HepG2 (cell line): Measurements from ENCODE around the gene ENO2. TPM values are rescaled to one million over a fixed set of nuclear protein-coding genes. Genes with fewer than 3 reads are reported as not detected.
A peak's percentile ranks its signal among the peaks of the same experiment; 100 is the strongest.

Experiments
- AFF4 ChIP-seq: sonication (generic); formaldehyde crosslinking; IDR thresholded peaks from 2 replicates; pipeline ENCODE4 v1.4.0; 2020; ENCODE audit warnings: missing genetic modification reagents
- DNMT3B ChIP-seq: conservative IDR thresholded peaks from 2 replicates; pipeline ENCODE4 v1.6.1; 2016; ENCODE audit warnings: missing biosample characterization, control low read depth
- HMGXB3 ChIP-seq: sonication (generic); formaldehyde crosslinking; IDR thresholded peaks from 2 replicates; pipeline ENCODE4 v1.4.0; 2020; ENCODE audit warnings: missing genetic modification reagents, borderline replicate concordance
- POLR2AphosphoS2 ChIP-seq: IDR thresholded peaks from 2 replicates; pipeline ENCODE4 v1.6.1; 2011; ENCODE audit warnings: low read depth, low read length, improper control_type of control experiment
- SALL2 ChIP-seq: sonication (generic); formaldehyde crosslinking; IDR thresholded peaks from 2 replicates; pipeline ENCODE4 v1.8.1; 2023; ENCODE audit warnings: mild to moderate bottlenecking, missing genetic modification reagents, inconsistent platforms
- ZC3H13 ChIP-seq: sonication (generic); formaldehyde crosslinking; IDR thresholded peaks from 2 replicates; pipeline ENCODE4 v1.8.1; 2023; ENCODE audit warnings: mild to moderate bottlenecking, missing genetic modification reagents, moderate library complexity
- ZNF724P ChIP-seq: sonication (generic); formaldehyde crosslinking; IDR thresholded peaks from 2 replicates; pipeline ENCODE4 v1.8.0; 2022; ENCODE audit warnings: missing genetic modification reagents, borderline replicate concordance
- ZNF816 ChIP-seq: sonication (generic); formaldehyde crosslinking; IDR thresholded peaks from 2 replicates; pipeline ENCODE4 v1.8.0; 2022; ENCODE audit warnings: missing genetic modification reagents, mild to moderate bottlenecking, borderline replicate concordance
- polyA plus RNA-seq, 8 experiments: library from polyadenylated mRNA; depleted of rRNA in 3 of 8; stranded (reverse) in 7 of 8; unstranded in 1 of 8; fragments of >200 nt; fragmentation: Illumina TruSeq in 4 of 8; extraction: Trizol in 4 of 8; gene quantifications; 2 replicates each; pipeline versions ENCODE4 v1.2.1 to v1.2.3, GENCODE V29; 2011 to 2016; ENCODE audit warnings: low read depth in 4 of 8, missing spikeins in 1 of 8, mixed read lengths in 1 of 8; ENCODE audit not compliant: insufficient read depth in 1 of 8
- total RNA-seq, 5 experiments: library from RNA; depleted of rRNA; stranded (reverse); fragments of >200 nt; fragmentation: Illumina TruSeq; extraction: Trizol; gene quantifications; 2 replicates each; pipeline ENCODE4 v1.2.3, GENCODE V29; 2016; ENCODE audit warnings: low read depth in 1 of 5
- TF ChIP-seq, protein P1 (sequence below): sonication (generic); formaldehyde crosslinking; IDR thresholded peaks from 2 replicates; pipeline ENCODE4 v1.4.0; 2020; ENCODE audit warnings: missing genetic modification reagents, mild to moderate bottlenecking, borderline replicate concordance
- TF ChIP-seq, protein P2 (sequence below): IDR thresholded peaks from 2 replicates; pipeline ENCODE4 v1.6.1; 2018; ENCODE audit warnings: missing genetic modification reagents, mild to moderate bottlenecking, missing compliant biosample characterization
- TF ChIP-seq, protein P3 (sequence below): sonication (generic); formaldehyde crosslinking; IDR thresholded peaks from 2 replicates; pipeline ENCODE4 v1.4.0; 2020; ENCODE audit warnings: missing genetic modification reagents, borderline replicate concordance

The ENO2 gene
- total and polyA plus RNA-seq, 2 of the 13 experiments (the other 11 are each of a cell fraction or from before 2014, with no cell fraction given), result 19.3 to 136 TPM

- TF ChIP-seq HMGXB3 (CRISPR knock-in tag) (0 out of 2 replicates have a peak, but pooled peaks have one; percentile 16), ZNF724P (CRISPR knock-in tag) (no peak), DNMT3B (CRISPR knock-in tag) (no peak), AFF4 (CRISPR knock-in tag) (no peak), POLR2AphosphoS2 (peak; percentile 76), ZNF816 (no peak), ZC3H13 (CRISPR knock-in tag) (peak; percentile 35; the same call in 1 of the 2 replicates), SALL2 (CRISPR knock-in tag) (no peak)
- TF ChIP-seq, protein P1, sequence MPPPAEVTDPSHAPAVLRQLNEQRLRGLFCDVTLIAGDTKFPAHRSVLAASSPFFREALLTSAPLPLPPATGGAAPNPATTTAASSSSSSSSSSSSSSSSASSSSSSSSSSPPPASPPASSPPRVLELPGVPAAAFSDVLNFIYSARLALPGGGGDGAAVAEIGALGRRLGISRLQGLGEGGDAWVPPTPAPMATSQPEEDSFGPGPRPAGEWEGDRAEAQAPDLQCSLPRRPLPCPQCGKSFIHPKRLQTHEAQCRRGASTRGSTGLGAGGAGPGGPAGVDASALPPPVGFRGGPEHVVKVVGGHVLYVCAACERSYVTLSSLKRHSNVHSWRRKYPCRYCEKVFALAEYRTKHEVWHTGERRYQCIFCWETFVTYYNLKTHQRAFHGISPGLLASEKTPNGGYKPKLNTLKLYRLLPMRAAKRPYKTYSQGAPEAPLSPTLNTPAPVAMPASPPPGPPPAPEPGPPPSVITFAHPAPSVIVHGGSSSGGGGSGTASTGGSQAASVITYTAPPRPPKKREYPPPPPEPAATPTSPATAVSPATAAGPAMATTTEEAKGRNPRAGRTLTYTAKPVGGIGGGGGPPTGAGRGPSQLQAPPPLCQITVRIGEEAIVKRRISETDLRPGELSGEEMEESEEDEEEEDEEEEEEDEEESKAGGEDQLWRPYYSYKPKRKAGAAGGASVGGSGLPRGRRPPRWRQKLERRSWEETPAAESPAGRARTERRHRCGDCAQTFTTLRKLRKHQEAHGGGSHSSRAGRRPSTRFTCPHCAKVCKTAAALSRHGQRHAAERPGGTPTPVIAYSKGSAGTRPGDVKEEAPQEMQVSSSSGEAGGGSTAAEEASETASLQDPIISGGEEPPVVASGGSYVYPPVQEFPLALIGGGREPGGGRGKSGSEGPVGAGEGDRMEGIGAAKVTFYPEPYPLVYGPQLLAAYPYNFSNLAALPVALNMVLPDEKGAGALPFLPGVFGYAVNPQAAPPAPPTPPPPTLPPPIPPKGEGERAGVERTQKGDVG (CRISPR knock-in tag), result 0 out of 2 replicates have a peak, but pooled peaks have one; percentile 24
- TF ChIP-seq, protein P2, sequence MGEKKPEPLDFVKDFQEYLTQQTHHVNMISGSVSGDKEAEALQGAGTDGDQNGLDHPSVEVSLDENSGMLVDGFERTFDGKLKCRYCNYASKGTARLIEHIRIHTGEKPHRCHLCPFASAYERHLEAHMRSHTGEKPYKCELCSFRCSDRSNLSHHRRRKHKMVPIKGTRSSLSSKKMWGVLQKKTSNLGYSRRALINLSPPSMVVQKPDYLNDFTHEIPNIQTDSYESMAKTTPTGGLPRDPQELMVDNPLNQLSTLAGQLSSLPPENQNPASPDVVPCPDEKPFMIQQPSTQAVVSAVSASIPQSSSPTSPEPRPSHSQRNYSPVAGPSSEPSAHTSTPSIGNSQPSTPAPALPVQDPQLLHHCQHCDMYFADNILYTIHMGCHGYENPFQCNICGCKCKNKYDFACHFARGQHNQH (CRISPR knock-in tag), result peak; percentile 21; the same call in 1 of the 2 replicates
- TF ChIP-seq, protein P3, sequence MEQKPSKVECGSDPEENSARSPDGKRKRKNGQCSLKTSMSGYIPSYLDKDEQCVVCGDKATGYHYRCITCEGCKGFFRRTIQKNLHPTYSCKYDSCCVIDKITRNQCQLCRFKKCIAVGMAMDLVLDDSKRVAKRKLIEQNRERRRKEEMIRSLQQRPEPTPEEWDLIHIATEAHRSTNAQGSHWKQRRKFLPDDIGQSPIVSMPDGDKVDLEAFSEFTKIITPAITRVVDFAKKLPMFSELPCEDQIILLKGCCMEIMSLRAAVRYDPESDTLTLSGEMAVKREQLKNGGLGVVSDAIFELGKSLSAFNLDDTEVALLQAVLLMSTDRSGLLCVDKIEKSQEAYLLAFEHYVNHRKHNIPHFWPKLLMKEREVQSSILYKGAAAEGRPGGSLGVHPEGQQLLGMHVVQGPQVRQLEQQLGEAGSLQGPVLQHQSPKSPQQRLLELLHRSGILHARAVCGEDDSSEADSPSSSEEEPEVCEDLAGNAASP, result no peak
These were observed 43.1 kb upstream of the ENO2 start (continued) for GRCh38 chr12:6871052-6871957.
